Measurements from ENCODE around the gene FBN3.

DNA sequence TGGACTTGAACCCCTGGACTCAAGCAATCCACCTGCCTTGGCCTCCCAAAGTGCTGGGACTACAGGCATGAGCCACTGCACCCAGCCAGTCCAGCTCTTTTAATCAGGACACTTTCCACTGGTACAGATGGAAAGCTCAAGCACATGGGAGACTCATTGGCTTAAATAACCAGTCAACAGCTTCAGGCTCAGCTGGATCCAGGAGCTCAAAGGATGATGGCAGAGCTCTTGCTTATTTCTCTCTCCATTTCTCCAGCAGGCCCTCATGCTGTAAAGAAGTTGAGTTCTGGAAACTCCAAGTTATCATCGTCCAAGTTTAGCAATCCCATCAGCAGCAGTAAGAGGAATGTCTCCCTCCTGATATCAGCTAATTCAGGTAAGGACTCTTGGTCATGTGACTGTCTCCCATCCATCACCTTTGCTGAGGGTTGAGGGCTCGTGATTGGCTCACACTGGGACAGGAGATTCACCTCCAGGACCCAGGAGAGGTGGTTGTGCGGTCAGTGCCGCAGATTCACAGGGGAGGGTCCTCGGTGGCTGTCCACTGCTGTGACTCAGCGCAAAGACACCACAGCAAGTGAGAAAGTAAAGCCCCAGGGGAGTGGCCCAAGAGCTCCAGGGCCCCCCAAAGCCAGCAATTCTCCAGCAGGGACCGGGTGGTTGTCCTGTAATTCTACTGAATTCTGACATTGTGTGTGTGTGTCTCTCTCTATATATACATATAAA is 91.7 kb downstream of the FBN3 start:
- TF ChIP-seq, protein P1, sequence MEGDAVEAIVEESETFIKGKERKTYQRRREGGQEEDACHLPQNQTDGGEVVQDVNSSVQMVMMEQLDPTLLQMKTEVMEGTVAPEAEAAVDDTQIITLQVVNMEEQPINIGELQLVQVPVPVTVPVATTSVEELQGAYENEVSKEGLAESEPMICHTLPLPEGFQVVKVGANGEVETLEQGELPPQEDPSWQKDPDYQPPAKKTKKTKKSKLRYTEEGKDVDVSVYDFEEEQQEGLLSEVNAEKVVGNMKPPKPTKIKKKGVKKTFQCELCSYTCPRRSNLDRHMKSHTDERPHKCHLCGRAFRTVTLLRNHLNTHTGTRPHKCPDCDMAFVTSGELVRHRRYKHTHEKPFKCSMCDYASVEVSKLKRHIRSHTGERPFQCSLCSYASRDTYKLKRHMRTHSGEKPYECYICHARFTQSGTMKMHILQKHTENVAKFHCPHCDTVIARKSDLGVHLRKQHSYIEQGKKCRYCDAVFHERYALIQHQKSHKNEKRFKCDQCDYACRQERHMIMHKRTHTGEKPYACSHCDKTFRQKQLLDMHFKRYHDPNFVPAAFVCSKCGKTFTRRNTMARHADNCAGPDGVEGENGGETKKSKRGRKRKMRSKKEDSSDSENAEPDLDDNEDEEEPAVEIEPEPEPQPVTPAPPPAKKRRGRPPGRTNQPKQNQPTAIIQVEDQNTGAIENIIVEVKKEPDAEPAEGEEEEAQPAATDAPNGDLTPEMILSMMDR (IDR thresholded peaks at IDR 0.05): no peak
- no peak for TF ChIP-seq EZH2 (IDR thresholded peaks at IDR 0.05; ENCODE audit: borderline replicate concordance, insufficient read depth, low read depth, low read length, poor library complexity, severe bottlenecking)

All from B cell (primary cell).